ENCODE data around the gene MEFV.

- TF ChIP-seq CTCF (IDR thresholded peaks at IDR 0.05) (no peak), REST (IDR thresholded peaks at IDR 0.05; ENCODE audit: insufficient read depth in 1 of 2, low read depth in 2 of 2, low read length in 1 of 2) (no peak), SIN3A (IDR thresholded peaks at IDR 0.05; ENCODE audit: borderline replicate concordance, insufficient read depth, low read depth, low read length) (no peak)
Observed at GRCh38 chr16:3207086-3207953, 49.1 kb downstream of the MEFV start.
